Ectodermal cell (in vitro differentiated cells): ENCODE data around the gene PAOX.
"Not testable (repeated sequence)": the region's sequence is repeated elsewhere in the genome, so short reads cannot be mapped to it uniquely, and the experiment has no call there.

Source experiments
- H3K27ac ChIP-seq: 2 replicates; pipeline ENCODE4 v1.7.0; 2013; ENCODE audit warnings: mild to moderate bottlenecking, low read depth, low read length; ENCODE audit not compliant: insufficient read depth, poor library complexity, severe bottlenecking
- H3K27me3 ChIP-seq: 2 replicates; pipeline ENCODE4 v1.7.0; 2013; ENCODE audit warnings: mild to moderate bottlenecking, low read length; ENCODE audit not compliant: insufficient read depth, control insufficient read depth, poor library complexity, severe bottlenecking
- H3K36me3 ChIP-seq: one replicate; pipeline ENCODE4 v1.7.0; 2013; ENCODE audit warnings: low read length; ENCODE audit not compliant: control insufficient read depth, insufficient read depth
- H3K4me1 ChIP-seq: one replicate; pipeline ENCODE4 v1.7.0; 2013; ENCODE audit warnings: low read length; ENCODE audit not compliant: control insufficient read depth, insufficient read depth
- H3K4me3 ChIP-seq: 2 replicates; pipeline ENCODE4 v1.7.0; 2013; ENCODE audit warnings: low read depth, low read length, control low read depth; ENCODE audit not compliant: insufficient read depth
- H3K9me3 ChIP-seq: 2 replicates; pipeline ENCODE4 v1.7.0; 2013; ENCODE audit warnings: mild to moderate bottlenecking, low read length, moderate library complexity; ENCODE audit not compliant: control insufficient read depth
- WGBS, 2 experiments: methylation state at CpG; one replicate each; pipeline ENCODE4 v1.1.7; 2013; ENCODE audit warnings: missing lambda C conversion rate in 2 of 2; 5-methylcytosine and 5-hydroxymethylcytosine counted together

Gene PAOX

DNA sequence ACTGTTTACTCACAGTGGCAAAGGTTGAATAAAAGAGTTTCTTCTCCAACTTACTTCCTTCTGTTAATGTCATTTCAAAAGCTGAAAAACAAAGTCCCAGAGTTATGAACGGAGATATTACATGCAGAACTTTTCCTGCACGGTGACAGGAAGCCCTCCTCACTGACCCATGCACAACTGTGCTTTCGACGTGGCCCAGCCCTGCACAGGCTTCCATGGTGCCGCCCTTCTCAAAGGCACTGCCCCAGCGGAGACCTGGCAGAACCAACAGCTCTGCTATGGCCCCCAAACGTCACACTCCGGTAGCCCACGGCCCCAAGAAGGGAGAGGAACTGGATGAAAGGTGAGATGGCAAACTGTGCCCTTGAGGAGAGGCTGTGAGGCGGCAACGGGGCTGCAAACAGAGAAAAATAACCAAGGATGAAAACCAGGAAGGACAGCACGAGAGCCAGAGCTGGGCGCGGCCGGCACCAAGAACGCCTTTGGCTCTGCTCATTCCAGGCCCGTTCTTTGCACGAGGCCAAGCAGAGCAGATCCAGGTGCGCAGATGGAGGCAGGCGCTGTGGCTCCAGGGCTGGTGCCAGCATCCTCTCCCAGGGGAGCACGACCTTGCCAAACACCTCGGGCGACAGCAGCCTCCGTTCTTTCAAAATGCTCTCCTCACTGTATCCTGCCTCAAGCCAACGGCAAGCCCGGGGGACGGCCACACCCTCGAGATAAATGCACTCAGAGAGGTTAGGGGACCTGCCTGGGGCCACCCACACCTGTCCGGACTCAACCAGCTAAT is 14.2 kb upstream of the PAOX start:
- peaks cover 46% of the 10 kb centered on the region for H3K36me3 ChIP-seq

DNA sequence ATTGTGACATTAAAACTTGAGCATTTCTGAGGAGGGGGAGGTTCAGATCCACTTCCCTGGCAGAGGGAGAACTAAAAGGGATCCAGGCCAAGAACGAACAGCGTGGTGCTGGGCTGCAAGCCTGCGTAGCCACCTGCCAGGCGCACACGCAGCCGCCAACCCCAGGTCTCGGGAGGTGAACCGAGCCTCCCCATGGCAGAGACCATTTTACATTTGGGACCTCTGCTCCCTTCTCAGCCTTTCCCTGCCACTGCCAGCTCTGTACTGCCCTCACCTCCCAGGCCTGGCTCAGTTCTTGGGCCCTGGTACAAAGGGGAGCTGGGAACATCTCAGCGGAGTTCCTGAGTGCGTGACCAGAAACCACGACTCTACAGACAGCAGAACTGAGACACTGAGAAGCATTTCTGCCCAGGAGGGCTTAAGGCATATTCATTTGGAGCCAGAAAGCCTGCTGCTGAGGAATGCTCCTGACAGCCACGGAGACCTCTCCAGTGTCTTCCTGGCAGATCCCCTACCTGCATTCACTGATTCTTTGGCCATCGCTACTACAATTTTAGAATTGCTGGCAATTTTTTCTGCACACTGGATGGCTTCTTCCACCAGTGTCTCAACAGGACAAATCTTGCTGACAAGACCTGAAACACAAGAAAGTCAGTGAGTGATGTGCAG is 13.5 kb upstream of the PAOX start:
- WGBS, 2 experiments: 86 to 88% methylated on average over 13 of the region's 13 CpGs

More for the DNA sequence above, 14.2 kb upstream of the PAOX start:
- WGBS, 2 experiments: 95 to 96% methylated on average over 29 of the region's 29 CpGs
- Histone ChIP-seq H3K4me3 (no peak overlapping the region), H3K9me3 (no peaks in the 10 kb centered on the region), H3K27me3 (no peaks in the 10 kb centered on the region), H3K4me1 (no peaks in the 10 kb centered on the region), H3K27ac (no peak overlapping the region)

DNA sequence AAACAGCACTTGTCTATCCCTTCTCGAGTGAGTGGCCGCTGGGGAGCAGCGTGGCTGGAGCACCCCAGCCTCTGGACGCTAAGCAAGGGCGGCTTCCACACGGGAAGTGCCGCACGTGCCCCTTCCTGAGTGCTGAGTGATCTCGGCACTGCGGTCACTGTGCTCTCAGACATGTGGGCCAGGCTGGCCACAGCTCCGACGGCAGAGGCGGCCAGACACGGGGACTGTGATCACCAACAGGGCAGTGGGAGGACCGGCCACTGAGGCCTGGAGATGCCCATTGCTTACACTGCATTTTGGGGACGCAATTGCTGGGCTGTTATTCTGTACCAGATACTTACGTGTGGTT is 13.0 kb upstream of the PAOX start:
- Histone ChIP-seq H3K4me1 (no peaks in the 10 kb centered on the region), H3K4me3 (no peak overlapping the region), H3K9me3 (no peaks in the 10 kb centered on the region), H3K27me3 (no peaks in the 10 kb centered on the region), H3K27ac (no peak overlapping the region), H3K36me3 (peaks cover 56% of the 10 kb centered on the region)
- 88 to 89% methylated on average over 17 of the region's 17 CpGs for WGBS, 2 experiments

More for the DNA sequence above, 13.5 kb upstream of the PAOX start:
- Histone ChIP-seq H3K4me3 (no peak overlapping the region), H3K27me3 (no peaks in the 10 kb centered on the region), H3K36me3 (peaks cover 54% of the 10 kb centered on the region), H3K9me3 (no peaks in the 10 kb centered on the region), H3K4me1 (no peaks in the 10 kb centered on the region), H3K27ac (no peak overlapping the region)

DNA sequence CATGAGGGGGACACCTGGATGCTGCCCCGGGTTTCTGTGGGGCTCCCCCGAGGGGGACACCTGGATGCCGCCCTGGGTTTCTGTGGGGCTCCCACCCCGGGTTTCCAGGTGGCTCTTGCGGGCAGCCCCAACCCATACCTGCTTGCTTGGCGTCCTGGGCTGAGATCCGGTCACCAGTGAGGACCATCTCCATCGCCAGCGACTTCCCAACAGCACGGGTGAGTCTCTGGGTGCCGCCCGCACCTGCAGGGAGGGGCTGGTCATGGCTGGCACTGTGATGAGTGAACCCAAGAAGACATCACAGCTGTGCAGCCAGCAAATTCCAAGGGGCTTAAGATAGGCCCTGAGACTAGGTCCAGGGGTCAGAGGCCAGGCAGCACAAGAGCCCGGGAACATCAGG is 12.3 kb upstream of the PAOX start:
- Histone ChIP-seq H3K27me3 (no peaks in the 10 kb centered on the region), H3K4me1 (no peaks in the 10 kb centered on the region), H3K36me3 (peaks cover 62% of the 10 kb centered on the region), H3K9me3 (no peaks in the 10 kb centered on the region), H3K27ac (no peak overlapping the region), H3K4me3 (no peak overlapping the region)
- WGBS, 2 experiments: 96 to 97% methylated on average over 13 of the region's 13 CpGs

DNA sequence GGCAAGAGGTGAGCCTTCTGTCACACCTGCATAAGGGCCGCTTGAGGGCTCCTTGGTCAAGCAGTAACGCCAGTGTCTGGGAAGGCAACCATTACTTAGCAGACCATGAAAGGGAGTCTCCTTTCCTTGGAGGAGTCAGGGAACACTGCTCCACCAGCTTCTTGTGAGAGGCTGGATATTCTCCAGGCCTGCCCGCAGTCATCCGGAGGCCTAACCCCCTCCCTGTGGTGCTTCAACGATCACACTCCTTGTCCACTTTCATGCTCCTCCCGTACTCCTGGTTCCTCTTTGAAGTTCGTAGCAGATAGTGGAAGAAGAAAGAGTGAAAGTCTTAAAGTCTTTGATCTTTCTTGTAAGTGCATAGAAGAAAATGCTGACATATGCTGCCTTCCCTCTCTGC is 11.6 kb upstream of the PAOX start:
- not testable (repeated sequence) for H3K4me3 ChIP-seq, H3K9me3 ChIP-seq, H3K27ac ChIP-seq, H3K27me3 ChIP-seq, H3K4me1 ChIP-seq
- H3K36me3 ChIP-seq: peaks cover 59% of the 10 kb centered on the region
- WGBS, 2 experiments: 80 to 100% methylated on average over 1 of the region's 7 CpGs

DNA sequence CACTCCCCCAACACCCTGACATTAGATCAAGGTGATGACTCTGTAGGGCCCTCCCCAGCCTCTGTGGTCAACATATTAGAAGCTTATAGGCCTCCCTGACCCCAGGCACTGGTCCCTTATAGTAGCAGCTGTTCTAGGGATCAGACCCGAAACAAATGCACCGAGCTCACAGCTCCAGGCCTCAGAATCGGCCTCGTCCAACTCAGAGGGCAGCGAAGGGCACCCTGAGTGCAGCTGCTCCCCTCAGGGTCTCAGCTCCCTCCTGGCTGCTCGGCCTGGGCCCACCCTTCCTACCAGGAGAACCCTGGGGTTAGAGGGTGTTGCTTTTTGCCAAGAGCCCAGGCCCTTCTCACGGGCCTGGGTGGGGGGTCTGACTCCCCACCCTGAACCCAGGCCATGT is 10.9 kb upstream of the PAOX start:
- Histone ChIP-seq H3K36me3 (peaks cover 53% of the 10 kb centered on the region), H3K27me3 (no peaks in the 10 kb centered on the region), H3K27ac (no peak overlapping the region), H3K4me1 (peaks cover 5% of the 10 kb centered on the region), H3K4me3 (no peak overlapping the region), H3K9me3 (no peaks in the 10 kb centered on the region)
- WGBS, 2 experiments: 93 to 94% methylated on average over 7 of the region's 7 CpGs

DNA sequence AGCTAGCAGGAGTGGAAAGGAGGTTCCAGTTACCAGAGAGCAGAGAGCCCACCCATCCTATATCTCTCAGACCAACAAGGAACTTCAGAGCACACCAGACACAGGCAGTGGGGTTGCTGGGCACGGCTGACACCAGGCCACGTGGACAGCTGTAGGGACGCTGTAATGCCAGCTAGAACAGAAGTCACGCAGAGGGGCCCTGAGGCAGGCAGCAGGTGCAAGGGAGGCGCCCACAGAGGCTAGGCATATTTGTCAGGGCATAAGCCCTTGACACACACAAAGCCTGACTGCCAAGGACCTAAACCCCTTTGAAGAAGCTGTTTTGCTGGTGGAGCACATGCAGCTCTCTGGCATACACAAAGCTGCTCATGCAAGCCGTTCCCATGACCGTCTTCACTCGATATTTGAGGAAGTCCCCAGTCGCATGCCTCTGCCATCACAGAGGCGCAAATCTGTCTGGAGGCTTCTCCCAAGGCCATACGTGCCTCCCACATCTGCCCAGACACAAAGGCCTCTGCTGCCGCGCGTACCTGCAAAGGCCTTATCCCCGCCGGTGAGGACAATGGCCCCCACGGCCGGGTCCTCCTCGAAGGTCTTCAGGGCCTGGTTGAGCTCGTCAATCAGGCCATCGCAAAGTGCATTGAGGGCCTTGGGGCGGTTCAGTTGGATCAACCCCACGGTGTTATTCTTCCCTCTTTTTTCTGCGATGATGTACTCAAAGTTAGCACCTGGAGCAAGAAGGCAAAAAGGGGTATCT is 8.9 kb upstream of the PAOX start:
- Histone ChIP-seq H3K27ac (no peak overlapping the region), H3K4me1 (peaks cover 5% of the 10 kb centered on the region), H3K4me3 (no peak overlapping the region), H3K9me3 (no peaks in the 10 kb centered on the region), H3K36me3 (peaks cover 46% of the 10 kb centered on the region), H3K27me3 (peaks cover 13% of the 10 kb centered on the region)
- WGBS, 2 experiments: 95% methylated on average over 24 of the region's 24 CpGs

DNA sequence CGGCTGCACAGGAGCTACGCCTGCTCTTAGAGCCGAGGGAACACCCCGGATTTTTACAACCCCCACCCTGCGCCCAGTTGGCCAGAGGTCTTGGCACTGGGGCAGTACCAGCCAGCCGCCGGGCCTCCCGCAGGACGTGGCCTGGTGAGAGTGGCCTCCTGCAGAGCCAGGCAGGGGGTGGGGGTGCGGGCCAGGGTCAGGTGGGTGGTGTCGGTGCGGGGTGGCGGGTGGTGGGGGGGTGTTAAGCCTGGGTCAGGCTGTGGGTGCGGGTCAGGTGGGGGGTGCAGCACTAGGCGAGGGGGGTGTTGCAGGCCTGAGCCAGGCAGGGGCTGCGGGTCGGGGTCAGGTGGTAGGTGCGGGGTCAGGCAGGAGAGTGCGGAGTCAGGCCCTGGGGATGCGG is 6.6 kb upstream of the PAOX start:
- Histone ChIP-seq H3K4me1 (peaks cover 5% of the 10 kb centered on the region), H3K36me3 (peaks cover 28% of the 10 kb centered on the region), H3K9me3 (no peaks in the 10 kb centered on the region), H3K4me3 (peak overlapping the region; percentile 73), H3K27me3 (peaks cover 36% of the 10 kb centered on the region), H3K27ac (no peak overlapping the region)
- WGBS, 2 experiments: 55 to 57% methylated on average over 17 to 20 of the region's 20 CpGs

DNA sequence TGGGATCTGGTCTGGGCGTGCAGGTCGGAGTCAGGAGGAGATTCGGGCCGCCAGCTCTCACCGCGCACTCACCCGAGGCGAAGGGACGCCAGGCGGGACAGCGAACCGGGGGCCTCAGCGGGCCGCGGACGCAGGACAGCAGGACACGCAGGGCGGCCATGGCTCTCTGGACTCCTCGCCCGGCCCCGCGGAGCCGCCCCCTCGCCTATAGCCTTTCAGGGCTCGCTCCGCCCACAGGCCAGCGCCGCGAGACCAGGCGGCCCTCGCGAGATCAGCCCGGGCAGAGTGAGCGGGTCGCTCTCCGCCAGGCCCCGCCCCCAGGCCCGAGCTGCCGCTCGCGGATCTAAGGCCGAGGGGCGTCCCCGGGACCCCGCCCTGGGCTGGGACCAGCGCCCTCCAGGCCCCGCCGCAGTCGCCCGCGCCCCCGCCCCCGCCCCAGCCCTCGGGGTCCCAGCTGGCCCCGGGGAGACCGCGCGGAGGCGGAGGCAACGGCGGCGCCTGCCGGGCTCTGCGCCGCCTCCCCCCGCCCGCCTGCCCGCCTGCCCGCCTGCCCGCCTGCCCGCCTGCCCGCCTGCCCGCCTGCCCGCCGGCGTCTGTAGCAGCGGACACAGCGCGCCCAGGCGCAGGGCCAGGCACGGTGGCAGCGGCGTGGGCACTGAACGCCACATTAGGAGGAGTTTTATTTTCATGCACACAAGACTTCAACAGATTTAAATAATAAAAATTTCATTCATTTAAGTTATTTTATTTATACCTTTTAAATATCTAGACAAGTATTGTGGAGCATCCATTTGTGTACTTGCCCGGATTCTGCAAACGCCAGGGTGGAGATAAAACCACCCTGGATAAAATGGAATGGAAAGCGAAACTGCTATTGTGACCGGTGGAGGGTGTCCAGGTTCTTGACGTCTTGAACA is 5.6 kb upstream of the PAOX start, which contains the start of gene ECHS1:
Gene ECHS1, minus strand, starts transcription at position 181 of the 917 bp plus-strand sequence. Its CDS starts 21 bp downstream, at position 160.
- WGBS, 2 experiments: 5% methylated on average over 88 of the region's 89 CpGs
- Histone ChIP-seq H3K27me3 (peaks cover 45% of the 10 kb centered on the region), H3K9me3 (no peaks in the 10 kb centered on the region), H3K36me3 (peaks cover 23% of the 10 kb centered on the region), H3K4me1 (peaks cover 5% of the 10 kb centered on the region), H3K27ac (no peak within 1 kb of the TSS), H3K4me3 (peak within 1 kb of the TSS; percentile 73)
